Tibial artery (tissue), 4 donors: ENCODE data around the gene SLC66A1.

Source experiments
- DNase-seq, 2 donors: peaks; one replicate each; pipeline ENCODE4 v3.0.0-alpha.2; 2019
- H3K27ac ChIP-seq, 2 donors: fragments of 200-600 bp; sonication (generic) in 1 of 2; 1 replicate in 1 of 2; 2 replicates in 1 of 2; pipeline ENCODE4 v1.5.1; 2018 to 2019; ENCODE audit warnings: mild to moderate bottlenecking in 1 of 2
- H3K27me3 ChIP-seq, 2 donors: fragments of 200-600 bp; sonication (generic) in 1 of 2; one replicate each; pipeline versions ENCODE4 v1.5.1 to v1.6.0; 2016 to 2019
- H3K36me3 ChIP-seq, 3 donors: fragments of 200-600 bp; sonication (generic) in 2 of 3; one replicate each; pipeline ENCODE4 v1.5.1; 2016 to 2019; ENCODE audit warnings: mild to moderate bottlenecking in 2 of 3
- H3K4me1 ChIP-seq, 4 donors: fragments of 200-600 bp; sonication (generic) in 2 of 4; 1 replicate in 3 of 4; 2 replicates in 1 of 4; pipeline ENCODE4 v1.5.1; 2016 to 2019
- H3K4me3 ChIP-seq, 2 donors: fragments of 200-600 bp; sonication (generic) in 1 of 2; 1 replicate in 1 of 2; 2 replicates in 1 of 2; pipeline ENCODE4 v1.5.1; 2018 to 2019; ENCODE audit warnings: mild to moderate bottlenecking in 2 of 2
- H3K9me3 ChIP-seq, 3 donors: fragments of 200-600 bp; sonication (generic) in 1 of 3; one replicate each; pipeline ENCODE4 v1.5.1; 2016 to 2019
- intact Hi-C: fragments of 100-400 bp; cut with DNase I; formaldehyde crosslinking; loops from one replicate; pipeline ENCODE4 v1.15.0; 2023; ENCODE audit warnings: low total_unique reads
- TF ChIP-seq, protein P1 (sequence below), 2 experiments: fragments of 200-600 bp in 1 of 2; fragments of 450-650 bp in 1 of 2; IDR thresholded peaks; one replicate each; pipeline ENCODE4 v1.5.1; 2017 to 2019; ENCODE audit warnings: antibody characterized with exemption in 2 of 2, mild to moderate bottlenecking in 1 of 2, moderate library complexity in 1 of 2

The SLC66A1 gene

DNA sequence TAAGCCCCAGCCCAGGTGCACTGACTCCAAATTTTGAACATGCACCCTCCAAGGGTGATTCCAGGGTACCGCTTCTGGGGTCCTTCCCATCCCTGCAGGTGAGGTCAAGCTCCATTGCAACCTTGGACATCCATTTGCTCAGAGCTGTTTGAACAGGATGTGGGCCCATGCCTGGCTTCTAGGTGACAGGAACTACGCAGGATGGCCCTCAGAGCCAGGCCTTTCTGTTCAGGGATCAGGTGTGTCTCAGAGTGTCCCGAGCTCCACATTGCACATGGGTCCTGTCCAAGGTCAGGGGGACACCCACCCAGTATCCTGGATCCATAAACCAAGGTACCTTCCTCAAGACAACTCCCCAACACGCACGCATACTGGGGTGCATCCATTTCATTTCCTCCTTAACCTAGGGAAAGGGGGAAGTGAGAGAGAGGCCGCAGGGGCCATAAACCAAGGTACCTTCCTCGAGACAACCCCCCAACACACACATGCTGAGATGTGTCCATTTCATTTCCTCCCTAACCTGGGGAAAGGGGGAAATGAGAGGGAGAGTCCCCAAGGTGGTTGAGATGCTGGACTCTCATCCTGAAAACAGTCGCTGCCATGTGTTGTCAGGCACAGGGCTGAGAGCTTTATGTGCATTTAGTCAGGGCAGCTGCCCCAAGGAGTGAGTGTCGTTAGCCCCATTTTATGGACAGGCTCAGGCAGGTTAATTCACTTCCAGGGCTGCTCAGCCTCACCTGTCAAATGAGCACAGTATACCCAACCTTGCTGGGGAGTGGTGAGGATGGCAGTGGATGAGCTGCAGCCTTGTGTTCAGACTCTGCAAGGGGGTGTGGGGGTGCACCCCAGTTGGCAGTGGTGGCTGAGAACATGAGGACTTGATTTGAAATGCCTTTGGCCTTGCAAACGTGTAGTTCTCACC lies 2.1 kb downstream of the SLC66A1 start:
- Histone ChIP-seq H3K4me1 (peaks cover 0 to 37% (median 20%) of the 10 kb centered on the region in 4 donors), H3K27ac (no peak overlapping the region), H3K27me3 (no peaks in the 10 kb centered on the region), H3K4me3 (no peak overlapping the region), H3K36me3 (peaks cover 0 to 22% (median 8%) of the 10 kb centered on the region in 3 donors), H3K9me3 (no peaks in the 10 kb centered on the region)
- DNase-seq, result no peak
- TF ChIP-seq, protein P1, sequence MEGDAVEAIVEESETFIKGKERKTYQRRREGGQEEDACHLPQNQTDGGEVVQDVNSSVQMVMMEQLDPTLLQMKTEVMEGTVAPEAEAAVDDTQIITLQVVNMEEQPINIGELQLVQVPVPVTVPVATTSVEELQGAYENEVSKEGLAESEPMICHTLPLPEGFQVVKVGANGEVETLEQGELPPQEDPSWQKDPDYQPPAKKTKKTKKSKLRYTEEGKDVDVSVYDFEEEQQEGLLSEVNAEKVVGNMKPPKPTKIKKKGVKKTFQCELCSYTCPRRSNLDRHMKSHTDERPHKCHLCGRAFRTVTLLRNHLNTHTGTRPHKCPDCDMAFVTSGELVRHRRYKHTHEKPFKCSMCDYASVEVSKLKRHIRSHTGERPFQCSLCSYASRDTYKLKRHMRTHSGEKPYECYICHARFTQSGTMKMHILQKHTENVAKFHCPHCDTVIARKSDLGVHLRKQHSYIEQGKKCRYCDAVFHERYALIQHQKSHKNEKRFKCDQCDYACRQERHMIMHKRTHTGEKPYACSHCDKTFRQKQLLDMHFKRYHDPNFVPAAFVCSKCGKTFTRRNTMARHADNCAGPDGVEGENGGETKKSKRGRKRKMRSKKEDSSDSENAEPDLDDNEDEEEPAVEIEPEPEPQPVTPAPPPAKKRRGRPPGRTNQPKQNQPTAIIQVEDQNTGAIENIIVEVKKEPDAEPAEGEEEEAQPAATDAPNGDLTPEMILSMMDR (IDR thresholded peaks at IDR 0.05), result no peak
- intact Hi-C loops, result no loop called here

DNA sequence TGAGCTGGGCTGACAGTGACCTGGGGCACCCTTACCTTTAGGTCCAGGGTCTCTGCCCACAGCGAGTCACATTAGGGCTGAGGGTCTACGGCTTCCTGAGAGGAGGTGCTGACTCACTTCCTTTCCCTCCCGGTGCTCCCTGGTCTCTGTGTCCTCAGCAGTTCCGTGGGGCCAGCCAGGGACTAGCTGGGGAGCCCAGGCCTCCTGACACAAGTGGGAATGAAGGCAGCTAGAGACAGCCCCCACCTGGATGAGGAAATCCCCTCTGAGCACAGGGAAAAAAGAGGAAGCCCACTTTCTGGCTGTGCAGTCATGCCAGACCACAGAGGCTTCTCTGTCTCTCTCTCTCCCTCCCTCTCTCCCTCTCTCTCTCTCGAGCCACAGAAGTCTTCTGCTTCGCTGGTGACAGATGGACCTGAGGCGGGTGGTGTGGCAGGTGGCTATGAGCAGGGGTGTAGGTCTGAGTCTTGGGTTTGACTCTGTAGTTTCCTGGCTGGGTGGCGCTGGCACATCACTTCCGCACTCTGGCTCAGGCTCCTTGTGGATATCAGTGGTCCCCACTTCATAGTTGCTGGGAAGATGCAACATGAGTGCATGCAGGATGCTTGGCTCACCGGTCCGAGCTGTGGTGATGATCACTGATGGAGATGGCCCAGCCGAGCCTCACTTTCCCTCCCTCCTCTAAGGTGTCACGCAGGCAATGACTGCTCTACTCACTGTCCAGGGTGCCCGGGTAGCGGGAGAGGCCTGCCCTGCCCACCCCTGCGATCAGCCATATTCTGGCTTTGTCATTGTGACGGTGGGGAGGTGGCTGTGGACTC lies 3.5 kb downstream of the SLC66A1 start:
- TF ChIP-seq, protein P1 (IDR thresholded peaks at IDR 0.05), result no peak
- H3K4me1 ChIP-seq, result peaks cover 0 to 34% (median 20%) of the 10 kb centered on the region in 4 donors
- peaks cover 0 to 35% (median 8%) of the 10 kb centered on the region in 3 donors for H3K36me3 ChIP-seq
- intact Hi-C loops, result no loop called here
- DNase-seq, result peak in 1 of 2 donors; percentile 57
- no peak overlapping the region for H3K4me3 ChIP-seq
- no peaks in the 10 kb centered on the region for H3K27me3 ChIP-seq
- H3K9me3 ChIP-seq, result no peaks in the 10 kb centered on the region
- no peak overlapping the region for H3K27ac ChIP-seq

DNA sequence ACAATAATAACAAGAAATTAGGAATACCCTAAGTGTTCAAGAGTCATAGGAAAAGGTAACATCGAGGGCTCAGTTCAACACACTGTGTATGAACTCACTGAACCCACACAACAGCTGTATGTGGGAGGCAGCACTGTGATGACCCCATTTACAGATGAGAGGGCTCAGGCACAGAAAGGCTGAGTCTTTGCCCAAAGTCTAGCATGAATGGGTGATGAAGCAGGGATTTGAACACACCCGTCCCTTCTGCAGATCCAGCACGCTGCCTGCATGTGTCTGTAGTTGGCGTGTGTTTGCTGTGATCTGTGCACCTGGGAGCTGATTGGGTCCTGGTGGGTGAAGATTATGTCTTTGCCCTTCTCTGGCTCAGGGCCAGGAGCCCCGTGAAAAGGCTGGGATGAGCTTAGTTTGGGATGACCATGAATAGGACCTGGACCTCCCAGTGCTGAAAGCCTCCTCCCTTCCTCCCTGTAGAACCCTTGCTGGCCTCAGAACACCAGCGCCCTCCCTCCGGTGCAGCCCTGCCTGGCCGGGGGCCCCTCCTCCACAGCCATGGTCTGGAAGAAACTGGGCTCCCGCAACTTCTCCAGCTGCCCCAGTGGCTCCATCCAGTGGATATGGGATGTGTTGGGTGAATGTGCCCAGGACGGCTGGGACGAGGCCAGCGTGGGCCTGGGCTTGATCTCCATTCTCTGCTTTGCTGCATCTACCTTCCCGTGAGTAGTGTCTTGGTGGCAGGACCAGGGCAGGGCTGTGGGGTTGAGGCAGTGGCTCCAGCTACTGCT lies 5.2 kb downstream of the SLC66A1 start:
- intact Hi-C loops, result no loop called here
- Histone ChIP-seq H3K27me3 (no peaks in the 10 kb centered on the region), H3K4me3 (no peak overlapping the region), H3K36me3 (peaks cover 0 to 42% (median 11%) of the 10 kb centered on the region in 3 donors), H3K9me3 (no peaks in the 10 kb centered on the region), H3K4me1 (peaks cover 0 to 24% (median 11%) of the 10 kb centered on the region in 4 donors), H3K27ac (no peak overlapping the region)
- peak in 1 of 2 donors; percentile 57 for DNase-seq
- TF ChIP-seq, protein P1 (IDR thresholded peaks at IDR 0.05), result no peak

DNA sequence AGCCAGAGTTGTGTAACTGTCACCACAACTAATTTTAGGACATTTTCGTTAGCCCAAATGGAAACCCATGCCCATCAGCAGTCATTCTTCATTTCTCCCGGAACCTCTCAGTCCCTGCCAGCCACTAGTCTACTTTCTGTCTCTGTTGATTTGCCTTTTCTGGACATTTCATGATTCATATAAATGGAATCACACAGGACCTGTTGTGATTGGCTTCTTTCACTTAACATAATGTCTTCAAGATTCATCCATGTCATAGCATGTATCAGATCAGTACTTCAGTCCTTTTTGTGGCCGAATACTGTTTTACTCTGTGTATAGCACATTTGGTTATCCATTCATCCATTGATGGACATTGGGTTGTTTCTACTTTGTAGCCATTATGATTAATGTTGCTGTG lies 7.1 kb downstream of the SLC66A1 start:
- no peaks in the 10 kb centered on the region for H3K9me3 ChIP-seq
- H3K36me3 ChIP-seq, result peaks cover 0 to 61% (median 22%) of the 10 kb centered on the region in 3 donors
- no peak overlapping the region for H3K4me3 ChIP-seq
- intact Hi-C loops, result no loop called here
- no peaks in the 10 kb centered on the region for H3K27me3 ChIP-seq
- H3K4me1 ChIP-seq, result peaks cover 0 to 6% (median 0%) of the 10 kb centered on the region in 4 donors
- TF ChIP-seq, protein P1 (IDR thresholded peaks at IDR 0.05), result no peak
- H3K27ac ChIP-seq, result no peak overlapping the region
- no peak for DNase-seq

DNA sequence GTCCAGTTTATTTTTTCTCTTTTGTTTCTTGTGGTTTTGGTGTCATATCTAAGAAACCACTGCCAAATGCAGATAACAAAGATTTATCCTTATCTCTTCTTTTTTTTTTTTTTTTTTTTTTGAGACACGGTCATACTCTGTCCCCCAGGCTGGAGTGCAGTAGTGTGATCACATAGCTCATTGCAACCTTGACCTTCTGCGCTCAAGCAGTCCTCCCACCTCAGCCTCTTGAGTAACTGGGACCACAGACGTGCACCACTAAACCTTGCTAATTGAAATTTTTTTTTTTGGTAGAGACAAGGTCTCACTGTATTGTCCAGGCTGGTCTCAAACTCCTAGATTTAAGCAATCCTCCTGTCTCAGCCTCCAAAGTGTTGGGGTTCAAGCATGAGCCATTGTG lies 8.9 kb downstream of the SLC66A1 start:
- no peak overlapping the region for H3K4me3 ChIP-seq
- no peaks in the 10 kb centered on the region for H3K9me3 ChIP-seq
- no peak overlapping the region for H3K27ac ChIP-seq
- no peak for DNase-seq
- TF ChIP-seq, protein P1 (IDR thresholded peaks at IDR 0.05), result no peak
- no peaks in the 10 kb centered on the region for H3K27me3 ChIP-seq
- intact Hi-C loops, result no loop called here
- H3K4me1 ChIP-seq, result peaks cover 0 to under 1% (median 0%) of the 10 kb centered on the region in 4 donors
- H3K36me3 ChIP-seq, result peaks cover 15 to 73% (median 41%) of the 10 kb centered on the region in 3 donors
